SH-SY5Y (cell line): Measurements from ENCODE around the gene VIPR2.

Experiments
- GATA2 ChIP-seq: IDR thresholded peaks from 2 replicates; pipeline ENCODE4 v1.6.1; 2011; ENCODE audit warnings: mild to moderate bottlenecking, low read depth, low read length
- GATA3 ChIP-seq: IDR thresholded peaks from 2 replicates; pipeline ENCODE4 v1.6.1; 2011; ENCODE audit warnings: low read depth, mild to moderate bottlenecking, low read length, moderate library complexity

DNA sequence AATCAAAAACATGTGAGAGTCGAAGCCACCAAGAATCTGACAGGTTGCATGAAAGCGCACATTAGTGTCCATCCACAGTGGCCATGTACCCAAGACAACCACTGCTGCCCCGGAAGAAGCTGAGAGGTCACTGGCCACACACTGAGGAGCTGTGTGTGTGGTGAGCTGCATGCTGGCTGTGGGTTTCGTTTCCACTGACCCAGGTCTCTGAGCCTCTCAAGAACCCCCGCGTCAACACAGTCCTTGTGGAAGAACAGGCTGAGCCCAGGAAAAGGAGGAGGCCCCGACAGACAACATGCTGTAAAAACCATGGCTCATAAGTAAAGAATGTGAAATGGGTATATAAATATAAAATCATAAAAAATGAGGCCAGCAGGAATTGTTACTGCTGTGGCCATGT lies 8.2 kb downstream of the VIPR2 start:
- TF ChIP-seq GATA2: no peak
- TF ChIP-seq GATA3: no peak
